8988T (cell line): ENCODE results near the gene SUCNR1.
"Not testable (repeated sequence)": the region's sequence is repeated elsewhere in the genome, so short reads cannot be mapped to it uniquely, and the experiment has no call there.

Experiments used
- DNase-seq: peaks from one replicate; pipeline ENCODE4 v3.0.0; 2011

Gene SUCNR1

GRCh38 chr3:151874079-151874478, 636 bp downstream of the SUCNR1 start:
- DNase-seq = not testable (repeated sequence)

GRCh38 chr3:151875759-151876158, 2.3 kb downstream of the SUCNR1 start:
- no peak for DNase-seq

GRCh38 chr3:151877269-151877668, 3.8 kb downstream of the SUCNR1 start:
- no peak for DNase-seq

GRCh38 chr3:151878465-151878864, 5.0 kb downstream of the SUCNR1 start:
- DNase-seq = no peak

GRCh38 chr3:151879037-151879436, 5.6 kb downstream of the SUCNR1 start:
- no peak for DNase-seq

GRCh38 chr3:151879679-151880415, 6.4 kb downstream of the SUCNR1 start:
- no peak for DNase-seq

- no peak for DNase-seq
These were observed 6.9 kb downstream of the SUCNR1 start for GRCh38 chr3:151880416-151880690.

GRCh38 chr3:151881137-151881536, 7.7 kb downstream of the SUCNR1 start:
- DNase-seq = no peak

- DNase-seq = not testable (repeated sequence)
These were observed 12.0 kb downstream of the SUCNR1 start for GRCh38 chr3:151885397-151885796.

GRCh38 chr3:151887450-151888211, 14.2 kb downstream of the SUCNR1 start:
- not testable (repeated sequence) for DNase-seq

- no peak for DNase-seq
These were observed 17.3 kb downstream of the SUCNR1 start for GRCh38 chr3:151890721-151891141.

GRCh38 chr3:151891721-151892120, 18.3 kb downstream of the SUCNR1 start:
- DNase-seq = no peak

- no peak for DNase-seq
These were observed 20.8 kb downstream of the SUCNR1 start for GRCh38 chr3:151894219-151894618.

- no peak for DNase-seq
These were observed 22.2 kb downstream of the SUCNR1 start for GRCh38 chr3:151895478-151896241.

GRCh38 chr3:151896246-151897012, 23.0 kb downstream of the SUCNR1 start:
- no peak for DNase-seq

- DNase-seq = not testable (repeated sequence)
These were observed 24.7 kb downstream of the SUCNR1 start for GRCh38 chr3:151898121-151898520.

GRCh38 chr3:151898564-151899261, 25.3 kb downstream of the SUCNR1 start:
- not testable (repeated sequence) for DNase-seq

- DNase-seq = no peak
These were observed 26.6 kb downstream of the SUCNR1 start for GRCh38 chr3:151899996-151900395.

- no peak for DNase-seq
These were observed 27.0 kb downstream of the SUCNR1 start for GRCh38 chr3:151900460-151900859.

- DNase-seq = no peak
These were observed 27.6 kb downstream of the SUCNR1 start for GRCh38 chr3:151900884-151901643.

- no peak for DNase-seq
These were observed 28.3 kb downstream of the SUCNR1 start for GRCh38 chr3:151901644-151902285.
